PC-3 (cell line): Measurements from ENCODE around the gene KCNN4. TPM values are rescaled to one million over a fixed set of nuclear protein-coding genes. Genes with fewer than 3 reads are reported as not detected.

ENCODE experiments used
- ATAC-seq: fragments of 200-7000 bp; cut with Tn5 transposase; 2 replicates; pipeline ENCODE4 v1.9.1; 2020; ENCODE audit warnings: mild to moderate bottlenecking, moderate library complexity
- BruUV-seq: library from RNA; stranded (reverse); fragments of 400-500 nt; replicated peaks from 2 replicates; lab custom pipeline; 2021; lab: Mats Ljungman, UMichigan
- CTCF ChIA-PET: fragments of 300-600 bp; sonication (Branson Sonifier 250); formaldehyde crosslinking; loops from one replicate; lab custom pipeline; 2022; ENCODE audit warnings: antibody characterized with exemption; lab: Charles Lee
- POLR2A ChIA-PET: fragments of 300-600 bp; sonication (Branson Sonifier 250); formaldehyde crosslinking; loops from one replicate; lab custom pipeline; 2022; ENCODE audit warnings: antibody characterized with exemption; ENCODE audit not compliant: unreplicated experiment; lab: Charles Lee
- DNase-seq: peaks from one replicate; pipeline ENCODE4 v3.0.0-alpha.2; 2015
- H2AFZ ChIP-seq: fragments of 300-600 bp; sonication (generic); 2 replicates; pipeline ENCODE4 v1.6.0; 2016; ENCODE audit warnings: antibody characterized with exemption, low read length
- H3F3A ChIP-seq: fragments of 300-600 bp; sonication (generic); one replicate; pipeline ENCODE4 v1.6.0; 2017; ENCODE audit warnings: antibody characterized with exemption, low read length, control low read depth, mild to moderate bottlenecking; ENCODE audit not compliant: unreplicated experiment
- H3K27ac ChIP-seq: fragments of 300-600 bp; sonication (generic); 2 replicates; pipeline ENCODE4 v1.5.1; 2016; ENCODE audit warnings: mild to moderate bottlenecking, low read length
- H3K27me3 ChIP-seq: fragments of 300-600 bp; sonication (generic); 2 replicates; pipeline ENCODE4 v1.6.1; 2016; ENCODE audit warnings: low read length, mixed read lengths
- H3K36me3 ChIP-seq: fragments of 300-600 bp; sonication (generic); 2 replicates; pipeline ENCODE4 v1.6.1; 2016; ENCODE audit warnings: low read depth, mixed run types, low read length, mixed read lengths
- H3K4me1 ChIP-seq: fragments of 300-600 bp; sonication (generic); 2 replicates; pipeline ENCODE4 v1.5.1; 2016; ENCODE audit warnings: low read length; ENCODE audit not compliant: insufficient read depth
- H3K4me2 ChIP-seq: fragments of 300-600 bp; sonication (generic); 2 replicates; pipeline ENCODE4 v1.6.0; 2016; ENCODE audit warnings: low read length
- H3K4me3 ChIP-seq: fragments of 300-600 bp; sonication (generic); 2 replicates; pipeline ENCODE4 v1.5.1; 2016; ENCODE audit warnings: mild to moderate bottlenecking, low read length, mixed read lengths
- H3K79me2 ChIP-seq: fragments of 300-600 bp; sonication (generic); 2 replicates; pipeline ENCODE4 v1.6.1; 2017; ENCODE audit warnings: low read length, mixed read lengths
- H3K9ac ChIP-seq: fragments of 300-600 bp; sonication (generic); 2 replicates; pipeline ENCODE4 v1.6.0; 2016; ENCODE audit warnings: mild to moderate bottlenecking, low read length
- H3K9me2 ChIP-seq: fragments of 300-600 bp; sonication (generic); replicated peaks from 2 replicates; pipeline ENCODE4 v1.6.1; 2016; ENCODE audit warnings: mixed run types, low read length, mixed read lengths
- H3K9me3 ChIP-seq: fragments of 300-600 bp; sonication (generic); 2 replicates; pipeline ENCODE4 v1.6.1; 2016; ENCODE audit warnings: low read length, mixed read lengths
- H4K20me1 ChIP-seq: fragments of 300-600 bp; sonication (generic); 2 replicates; pipeline ENCODE4 v1.6.1; 2016; ENCODE audit warnings: low read length, mixed read lengths
- CTCF ChIP-seq: fragments of 300-600 bp; sonication (generic); conservative IDR thresholded peaks from 2 replicates; pipeline ENCODE4 v1.5.1; 2017; ENCODE audit warnings: antibody characterized with exemption, low read depth, mild to moderate bottlenecking, low read length
- EZH2 ChIP-seq: fragments of 300-600 bp; sonication (generic); IDR thresholded peaks from one replicate; pipeline ENCODE4 v1.6.1; 2017; ENCODE audit warnings: antibody characterized with exemption, mild to moderate bottlenecking, low read length; ENCODE audit not compliant: unreplicated experiment
- EZH2phosphoT487 ChIP-seq: fragments of 300-600 bp; sonication (generic); IDR thresholded peaks from 2 replicates; pipeline ENCODE4 v1.6.1; 2018; ENCODE audit warnings: mild to moderate bottlenecking, antibody characterized with exemption, low read length, borderline replicate concordance
- intact Hi-C: fragments of 100-400 bp; cut with micrococcal nuclease; formaldehyde crosslinking; loops from 2 replicates; pipeline ENCODE4 v1.9.0; 2023
- total RNA-seq: library from RNA; depleted of rRNA; stranded (reverse); fragments of >200 nt; gene quantifications from 2 replicates; pipeline ENCODE4 v1.2.3, GENCODE V29; 2014

The KCNN4 gene
- total RNA-seq, 1 experiment from 2014 or later = 45.7 TPM

- Histone ChIP-seq H3K9me2 (no peaks in the 10 kb centered on the region), H3K4me3 (no peak overlapping the region), H3K9ac (no peak overlapping the region), H3K9me3 (no peaks in the 10 kb centered on the region), H3K79me2 (peaks cover 22% of the 10 kb centered on the region), H4K20me1 (no peaks in the 10 kb centered on the region), H3K36me3 (peaks cover 32% of the 10 kb centered on the region), H3K4me2 (no peak overlapping the region), H2AFZ (no peak overlapping the region), H3K27ac (no peak overlapping the region), H3K27me3 (no peaks in the 10 kb centered on the region), H3K4me1 (peaks cover 19% of the 10 kb centered on the region), H3F3A (no peaks in the 10 kb centered on the region)
- BruUV-seq = no TSS peak
- ATAC-seq = no peak
- CTCF ChIA-PET = no interaction called here
- intact Hi-C loops = no loop called here
- POLR2A ChIA-PET = no interaction called here
- TF ChIP-seq EZH2 (no peak), EZH2phosphoT487 (no peak), CTCF (no peak)
- DNase-seq = no peak
These were observed 32.6 kb downstream of the KCNN4 start for GRCh38 chr19:43748205-43748594.

GRCh38 chr19:43747557-43748204 is 33.1 kb downstream of the KCNN4 start:
- Histone ChIP-seq H3K9ac (no peak overlapping the region), H3K36me3 (peaks cover 32% of the 10 kb centered on the region), H3K79me2 (peaks cover 17% of the 10 kb centered on the region), H3K4me1 (peaks cover 13% of the 10 kb centered on the region), H4K20me1 (no peaks in the 10 kb centered on the region), H2AFZ (no peak overlapping the region), H3K9me2 (no peaks in the 10 kb centered on the region), H3F3A (no peaks in the 10 kb centered on the region), H3K4me3 (no peak overlapping the region), H3K27ac (no peak overlapping the region), H3K9me3 (no peaks in the 10 kb centered on the region), H3K27me3 (no peaks in the 10 kb centered on the region), H3K4me2 (no peak overlapping the region)
- ChIA-PET POLR2A (no interaction called here), CTCF (no interaction called here)
- no TSS peak for BruUV-seq
- intact Hi-C loops = no loop called here
- no peak for DNase-seq
- ATAC-seq = no peak
- TF ChIP-seq CTCF (no peak), EZH2 (no peak), EZH2phosphoT487 (no peak)

- ChIA-PET CTCF (interaction anchor here (0.5 kb wide), 1 partner anchor 67 kb away, joined by 3 read pairs; no protein-coding TSS in a partner anchor), POLR2A (no interaction called here)
These were observed 37.7 kb downstream of the KCNN4 start for GRCh38 chr19:43743059-43743458.

More at GRCh38 chr19:43743059-43743458, 37.7 kb downstream of the KCNN4 start:
- H3F3A ChIP-seq = no peaks in the 10 kb centered on the region
- TF ChIP-seq EZH2phosphoT487 = no peak
- peaks cover 18% of the 10 kb centered on the region for H3K4me1 ChIP-seq
- H3K4me3 ChIP-seq = no peak overlapping the region
- H3K27ac ChIP-seq = no peak overlapping the region
- H3K36me3 ChIP-seq = peaks cover 36% of the 10 kb centered on the region
- no peaks in the 10 kb centered on the region for H3K27me3 ChIP-seq
- H3K9me3 ChIP-seq = no peaks in the 10 kb centered on the region
- no peak overlapping the region for H2AFZ ChIP-seq
- H4K20me1 ChIP-seq = no peaks in the 10 kb centered on the region
- DNase-seq = no peak
- no peak overlapping the region for H3K9ac ChIP-seq
- H3K79me2 ChIP-seq = no peaks in the 10 kb centered on the region
- no peak overlapping the region for H3K4me2 ChIP-seq
- no peaks in the 10 kb centered on the region for H3K9me2 ChIP-seq
- intact Hi-C loops = loop anchor here (5.0 kb wide), 1 partner anchor 76 kb away; no protein-coding TSS in a partner anchor
- ATAC-seq = no peak
- no TSS peak for BruUV-seq
